H1 (cell line): ENCODE results near the gene TM4SF18. TPM values are rescaled to one million over a fixed set of nuclear protein-coding genes. Genes with fewer than 3 reads are reported as not detected.

ENCODE experiments used
- CTCF ChIA-PET: fragments of 300-600 bp; sonication (Branson Sonifier 250); formaldehyde crosslinking; loops from one replicate; lab custom pipeline; 2021; ENCODE audit not compliant: partially characterized antibody; lab: Charles Lee
- POLR2A ChIA-PET: fragments of 300-600 bp; sonication (Branson Sonifier 250); formaldehyde crosslinking; loops from one replicate; lab custom pipeline; 2021; ENCODE audit warnings: inconsistent platforms; ENCODE audit not compliant: partially characterized antibody; lab: Charles Lee
- DNase-seq, 2 experiments: peaks; one replicate each; pipeline versions ENCODE4 v3.0.0 to v3.0.0-alpha.2; 2010 to 2022; ENCODE audit warnings: low spot score in 2 of 2, low read depth in 1 of 2, mixed read lengths in 1 of 2
- FAIRE-seq: peaks from 2 replicates; lab custom pipeline; 2011; peaks lifted over from hg19 to GRCh38; lab: Jason Lieb, UNC
- H2AFZ ChIP-seq: 2 replicates; pipeline ENCODE4 v1.8.1; 2012; ENCODE audit warnings: low read length, inconsistent platforms
- H2AK5ac ChIP-seq: 2 replicates; pipeline ENCODE4 v1.6.1; 2013; ENCODE audit warnings: low read depth, low read length
- H2BK120ac ChIP-seq: replicated peaks from 2 replicates; pipeline ENCODE3; 2013; ENCODE audit warnings: low read depth, low read length, inconsistent platforms
- H2BK12ac ChIP-seq: 2 replicates; pipeline ENCODE4 v1.6.1; 2013; ENCODE audit warnings: low read depth, low read length
- H2BK15ac ChIP-seq: 2 replicates; pipeline ENCODE4 v1.6.1; 2013; ENCODE audit warnings: low read length
- H2BK20ac ChIP-seq: 2 replicates; pipeline ENCODE4 v1.6.1; 2013; ENCODE audit warnings: low read length
- H2BK5ac ChIP-seq: 2 replicates; pipeline ENCODE4 v1.6.1; 2013; ENCODE audit warnings: low read depth, low read length
- H3K14ac ChIP-seq: 2 replicates; pipeline ENCODE4 v1.6.1; 2013; ENCODE audit warnings: inconsistent platforms; ENCODE audit not compliant: insufficient read length
- H3K18ac ChIP-seq: 2 replicates; pipeline ENCODE4 v1.6.1; 2013; ENCODE audit warnings: low read length; ENCODE audit errors: extremely low read depth
- H3K23ac ChIP-seq: 2 replicates; pipeline ENCODE4 v1.6.1; 2013; ENCODE audit warnings: inconsistent platforms; ENCODE audit not compliant: insufficient read length
- H3K23me2 ChIP-seq: 2 replicates; pipeline ENCODE4 v1.6.1; 2013; ENCODE audit warnings: low read depth, low read length
- H3K27ac ChIP-seq: 2 replicates; pipeline ENCODE4 v1.6.1; 2011; ENCODE audit warnings: low read depth, low read length, inconsistent platforms
- H3K27me3 ChIP-seq, 4 experiments: replicated peaks in 1 of 4; 1 replicate in 1 of 4; 2 replicates in 3 of 4; pipeline versions ENCODE4 v1.6.1 to v1.8.1; 2011 to 2013; ENCODE audit warnings: low read length in 3 of 4, mild to moderate bottlenecking in 3 of 4, inconsistent platforms in 2 of 4, mixed read lengths in 2 of 4, moderate library complexity in 1 of 4; ENCODE audit not compliant: control insufficient read depth in 3 of 4, insufficient read depth in 3 of 4; ENCODE audit errors: extremely low read depth in 1 of 4
- H3K36me3 ChIP-seq, 4 experiments: 2 replicates each; pipeline versions ENCODE4 v1.6.1 to v1.8.1; 2011 to 2013; ENCODE audit warnings: mild to moderate bottlenecking in 4 of 4, low read length in 3 of 4, moderate library complexity in 2 of 4, control low read depth in 1 of 4, inconsistent platforms in 1 of 4; ENCODE audit not compliant: insufficient read depth in 4 of 4, control insufficient read depth in 2 of 4
- H3K4ac ChIP-seq: replicated peaks from 2 replicates; pipeline ENCODE3; 2013; ENCODE audit warnings: low read length, low read depth, mixed read lengths, inconsistent platforms; ENCODE audit not compliant: insufficient read length
- H3K4me1 ChIP-seq, 4 experiments: replicated peaks in 1 of 4; 1 replicate in 1 of 4; 2 replicates in 3 of 4; pipeline versions ENCODE4 v1.6.1 to v1.8.1; 2011 to 2013; ENCODE audit warnings: low read length in 3 of 4, inconsistent platforms in 2 of 4, mixed read lengths in 1 of 4; ENCODE audit not compliant: insufficient read depth in 4 of 4, control insufficient read depth in 3 of 4
- H3K4me2 ChIP-seq, 2 experiments: 2 replicates each; pipeline versions ENCODE4 v1.6.1 to v1.8.1; 2011 to 2013; ENCODE audit warnings: low read depth in 2 of 2, low read length in 2 of 2, control low read depth in 1 of 2, inconsistent platforms in 1 of 2, mild to moderate bottlenecking in 1 of 2; ENCODE audit not compliant: insufficient read depth in 1 of 2
- H3K4me3 ChIP-seq, 4 experiments: fragments of 200-600, 300-600 bp in 1 of 4; sonication (generic), shearing (Covaris generic), sonication (Bioruptor Twin) in 1 of 4; 2 replicates each; pipeline versions ENCODE4 v1.5.1 to v1.8.1; 2011 to 2016; ENCODE audit warnings: low read length in 4 of 4, low read depth in 3 of 4, control low read depth in 2 of 4, inconsistent platforms in 2 of 4, mild to moderate bottlenecking in 2 of 4, mixed read lengths in 1 of 4, moderate library complexity in 1 of 4; ENCODE audit not compliant: insufficient read depth in 2 of 4; ENCODE audit errors: extremely low read depth in 1 of 4
- H3K56ac ChIP-seq: replicated peaks from 2 replicates; pipeline ENCODE3; 2013; ENCODE audit warnings: low read depth, mild to moderate bottlenecking, mixed read lengths, low read length, inconsistent platforms; ENCODE audit not compliant: insufficient read length
- H3K79me1 ChIP-seq: 2 replicates; pipeline ENCODE4 v1.6.1; 2013; ENCODE audit warnings: low read depth, low read length, control low read depth
- H3K79me2 ChIP-seq, 2 experiments: 2 replicates each; pipeline versions ENCODE4 v1.6.1 to v1.8.1; 2012 to 2013; ENCODE audit warnings: low read length in 2 of 2, mild to moderate bottlenecking in 2 of 2, inconsistent platforms in 1 of 2; ENCODE audit not compliant: insufficient read depth in 2 of 2, control insufficient read depth in 1 of 2
- H3K9ac ChIP-seq, 4 experiments: replicated peaks in 1 of 4; 1 replicate in 1 of 4; 2 replicates in 3 of 4; pipeline versions ENCODE4 v1.6.1 to v1.8.1; 2011 to 2013; ENCODE audit warnings: low read depth in 3 of 4, low read length in 3 of 4, control low read depth in 2 of 4, mild to moderate bottlenecking in 2 of 4, moderate library complexity in 2 of 4, inconsistent platforms in 1 of 4; ENCODE audit errors: extremely low read depth in 1 of 4
- H3K9me3 ChIP-seq, 2 experiments: 2 replicates each; pipeline versions ENCODE4 v1.6.1 to v1.8.1; 2012 to 2013; ENCODE audit warnings: mild to moderate bottlenecking in 2 of 2, moderate library complexity in 2 of 2, control low read depth in 1 of 2, inconsistent platforms in 1 of 2, low read depth in 1 of 2, low read length in 1 of 2, mixed read lengths in 1 of 2; ENCODE audit not compliant: insufficient read depth in 2 of 2
- H4K20me1 ChIP-seq, 2 experiments: replicated peaks in 1 of 2; 2 replicates each; pipeline versions ENCODE3 to v1.8.1; 2011 to 2013; ENCODE audit warnings: inconsistent platforms in 2 of 2, low read length in 2 of 2, mild to moderate bottlenecking in 1 of 2; ENCODE audit not compliant: insufficient read depth in 2 of 2, control insufficient read depth in 1 of 2
- H4K5ac ChIP-seq: 2 replicates; pipeline ENCODE4 v1.6.1; 2013; ENCODE audit warnings: low read length, low read depth, mixed read lengths, inconsistent platforms; ENCODE audit not compliant: insufficient read length
- H4K8ac ChIP-seq: 2 replicates; pipeline ENCODE4 v1.8.0; 2013; ENCODE audit warnings: mild to moderate bottlenecking, moderate library complexity, low read length, inconsistent platforms; ENCODE audit not compliant: insufficient read depth; ENCODE audit errors: extremely low read depth
- H4K91ac ChIP-seq: replicated peaks from 2 replicates; pipeline ENCODE3; 2013; ENCODE audit warnings: low read length, mixed read lengths, inconsistent platforms; ENCODE audit not compliant: insufficient read length
- HDAC2 ChIP-seq, 2 experiments: fragments of 300-600 bp in 1 of 2; sonication (generic) in 1 of 2; IDR thresholded peaks; 2 replicates each; pipeline ENCODE4 v1.6.1; 2011 to 2012; ENCODE audit warnings: low read depth in 2 of 2, low read length in 2 of 2, mild to moderate bottlenecking in 2 of 2, moderate library complexity in 2 of 2, borderline replicate concordance in 1 of 2, inconsistent platforms in 1 of 2
- POLR2A ChIP-seq, 2 experiments: IDR thresholded peaks; 1 replicate in 1 of 2; 2 replicates in 1 of 2; pipeline ENCODE4 v1.6.1; 2011; ENCODE audit warnings: low read depth in 2 of 2, low read length in 2 of 2, mild to moderate bottlenecking in 2 of 2; ENCODE audit errors: control extremely low read depth in 1 of 2
- SIRT6 ChIP-seq: IDR thresholded peaks from one replicate; pipeline ENCODE4 v1.7.1; 2012; ENCODE audit warnings: low read length, inconsistent platforms
- WGBS, 2 experiments: shearing (Covaris generic) in 1 of 2; methylation state at CpG; one replicate each; pipeline versions ENCODE4 v1.1.6 to v1.1.7; 2013 to 2015; ENCODE audit warnings: low lambda C conversion rate in 2 of 2, mixed read lengths in 2 of 2, inconsistent platforms in 1 of 2, low coverage in 1 of 2, missing lambda C conversion rate in 1 of 2; ENCODE audit not compliant: insufficient replicate concordance in 2 of 2, insufficient coverage in 1 of 2, insufficient read length in 1 of 2; ENCODE audit errors: extremely low coverage in 1 of 2, missing lambda C conversion rate in 1 of 2; 5-methylcytosine and 5-hydroxymethylcytosine counted together
- polyA plus RNA-seq, 7 experiments: library from polyadenylated mRNA; depleted of rRNA in 3 of 7; stranded (reverse) in 5 of 7; unstranded in 2 of 7; fragments of >200 nt in 5 of 7; fragments of 200-250 nt in 2 of 7; gene quantifications; 1 replicate in 5 of 7; 2 replicates in 1 of 7; 4 replicates in 1 of 7; pipeline versions ENCODE4 v1.2.1 to v1.2.3, GENCODE V29; 2011 to 2013; ENCODE audit warnings: missing spikeins in 2 of 7, mixed read lengths in 2 of 7
- total RNA-seq: library from RNA; stranded (reverse); fragmentation: NEBNext Ultra II Directional; extraction: Animal tissue kit (Norgen Biotek cat#: 25700); gene quantifications from 2 replicates; pipeline ENCODE4 v1.2.1, GENCODE V29; 2021

TM4SF18 gene
- total and polyA plus RNA-seq, 2 of the 8 experiments (the other 6 are each of a cell fraction or from before 2014, with no cell fraction given), result 2.9 to 13.6 TPM

DNA sequence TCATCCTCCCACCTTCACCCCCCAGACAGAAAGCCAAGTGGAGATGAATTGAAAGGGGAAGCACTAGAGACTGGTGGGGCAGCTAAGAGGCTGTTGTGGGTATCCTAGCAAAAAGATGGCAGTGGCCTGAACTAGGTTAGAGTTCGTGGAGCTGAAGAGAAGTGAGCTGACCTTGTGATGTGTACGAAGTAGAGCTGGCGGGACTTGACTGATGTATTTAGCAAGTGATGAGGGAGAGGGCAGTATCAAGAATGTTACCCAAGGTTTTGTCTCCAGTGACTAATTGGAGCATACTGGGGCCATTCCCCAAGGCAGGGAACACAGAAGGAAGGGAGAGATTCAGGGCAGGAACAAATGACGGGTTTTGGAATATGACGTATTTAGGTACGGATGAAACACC lies 61.8 kb downstream of the TM4SF18 start:
- WGBS, 2 experiments, result 90% methylated on average over 6 of the region's 6 CpGs; no CpG with 5 or more reads in 1 of the 2 experiments
- no peaks in the 10 kb centered on the region; a peak in 1 of 7 replicates for H3K4me1 ChIP-seq
- peak overlapping the region; percentile 84; the same call in 1 of the 2 replicates for H2BK5ac ChIP-seq
- H3K79me1 ChIP-seq, result no peaks in the 10 kb centered on the region
- no peak for DNase-seq
- H3K18ac ChIP-seq, result peak overlapping the region; percentile 73
- no peak overlapping the region for H3K4ac ChIP-seq
- no peak overlapping the region for H3K14ac ChIP-seq
- FAIRE-seq, result no peak
- no peaks in the 10 kb centered on the region for H3K36me3 ChIP-seq
- no peaks in the 10 kb centered on the region for H3K79me2 ChIP-seq
- peak overlapping the region; percentile 67 for H4K91ac ChIP-seq
- no peak overlapping the region for H2AK5ac ChIP-seq
- no peak overlapping the region for H3K56ac ChIP-seq
- no peak overlapping the region for H3K4me2 ChIP-seq
- no peak overlapping the region; the same call in 1 of the 2 replicates for H2BK15ac ChIP-seq
- no peaks in the 10 kb centered on the region for H3K27me3 ChIP-seq
- POLR2A ChIA-PET, result interaction anchor here (0.5 to 1.1 kb wide), 2 partner anchors 10 to 75 kb away, joined by 3 read pairs; no protein-coding TSS in a partner anchor
- no peaks in the 10 kb centered on the region for H3K9me3 ChIP-seq
- peak overlapping the region; percentile 32; the same call in 1 of the 2 replicates for H3K27ac ChIP-seq
- no peaks in the 10 kb centered on the region for H4K20me1 ChIP-seq
- H2BK120ac ChIP-seq, result peak overlapping the region; percentile 55
- no peak overlapping the region for H3K9ac ChIP-seq
- no peaks in the 10 kb centered on the region for H3K23me2 ChIP-seq
- H3K4me3 ChIP-seq, result no peak overlapping the region
- CTCF ChIA-PET, result interaction anchor here (0.6 to 5.9 kb wide), 17 partner anchors 21 to 317 kb away, joined by 3 to 50 read pairs (median 3); partner anchors contain the start of gene HPS3
- H3K23ac ChIP-seq, result no peak overlapping the region
- peak overlapping the region; percentile 88 for H2BK20ac ChIP-seq
- peak overlapping the region; percentile 43 for H2AFZ ChIP-seq
- H4K5ac ChIP-seq, result no peak overlapping the region
- no peak overlapping the region for H4K8ac ChIP-seq
- H2BK12ac ChIP-seq, result peak overlapping the region; percentile 71
- TF ChIP-seq HDAC2 (IDR thresholded peaks at IDR 0.05; ENCODE audit: borderline replicate concordance in 1 of 2, low read depth in 2 of 2, low read length in 2 of 2), result no peak
- TF ChIP-seq POLR2A (IDR thresholded peaks at IDR 0.05; ENCODE audit: control extremely low read depth in 1 of 2, low read depth in 2 of 2, low read length in 2 of 2), result no peak
- TF ChIP-seq SIRT6, result no peak
